ENCODE measurements around the gene BTF3.
"Not testable (repeated sequence)": the region's sequence is repeated elsewhere in the genome, so short reads cannot be mapped to it uniquely, and the experiment has no call there.

The BTF3 gene

DNA sequence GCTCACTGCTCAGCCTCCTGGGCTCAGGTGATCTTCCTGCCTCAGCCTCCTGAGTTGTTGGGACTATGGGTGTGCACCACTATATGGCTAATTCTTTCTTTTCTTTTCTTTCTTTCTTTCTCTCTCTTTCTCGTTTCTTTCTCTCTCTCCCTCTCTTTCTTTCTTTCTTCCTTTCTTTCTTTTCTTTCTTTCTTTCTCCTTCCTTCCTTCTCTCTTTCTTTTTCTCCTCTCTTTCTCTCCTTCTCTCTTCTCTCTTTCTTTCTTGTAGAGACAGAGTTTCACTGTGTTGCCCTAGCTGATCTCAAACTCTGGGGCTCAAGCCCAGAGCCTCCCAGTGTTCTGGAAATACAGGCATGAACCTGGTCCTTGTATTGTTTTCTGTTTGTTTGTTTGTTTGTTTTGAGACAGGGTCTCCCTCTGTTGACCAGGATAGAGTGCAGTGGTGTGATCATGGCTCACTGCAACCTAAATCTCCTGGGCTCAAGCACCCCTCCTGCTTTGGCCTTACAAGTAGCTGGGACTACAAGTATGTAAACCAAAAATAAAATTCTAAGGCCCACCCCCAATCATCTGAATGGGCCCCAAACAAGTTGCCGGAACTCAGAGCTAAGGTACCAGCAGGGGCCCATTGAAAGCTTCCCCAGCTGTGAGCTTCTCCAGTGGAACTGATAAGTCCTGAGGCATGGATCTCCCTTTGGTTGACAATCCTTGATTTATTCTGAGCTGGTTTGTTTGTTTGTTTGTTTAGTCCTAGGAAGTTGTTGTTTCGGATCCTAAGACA, 11.9 kb upstream of the BTF3 start:
- DNase-seq = no peak

DNA sequence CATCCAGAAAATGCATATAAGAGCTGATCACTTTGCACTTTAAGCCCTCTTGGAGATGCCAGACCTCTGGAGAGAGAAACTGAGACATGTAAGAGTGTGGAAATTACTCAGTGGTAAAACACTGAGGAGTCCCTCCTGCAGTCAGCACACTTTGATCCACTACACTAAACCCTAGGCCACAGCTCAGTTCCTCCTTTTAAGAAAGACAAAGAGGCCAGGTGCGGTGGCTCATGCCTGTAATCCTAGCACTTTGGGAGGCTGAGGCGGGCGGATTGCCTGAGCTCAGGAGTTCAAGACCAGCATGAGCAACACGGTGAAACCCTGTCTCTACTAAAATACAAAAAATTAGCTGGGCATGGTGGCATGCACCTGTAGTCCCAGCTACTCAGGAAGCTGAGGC, 11.0 kb upstream of the BTF3 start:
- DNase-seq = not testable (repeated sequence)

DNA sequence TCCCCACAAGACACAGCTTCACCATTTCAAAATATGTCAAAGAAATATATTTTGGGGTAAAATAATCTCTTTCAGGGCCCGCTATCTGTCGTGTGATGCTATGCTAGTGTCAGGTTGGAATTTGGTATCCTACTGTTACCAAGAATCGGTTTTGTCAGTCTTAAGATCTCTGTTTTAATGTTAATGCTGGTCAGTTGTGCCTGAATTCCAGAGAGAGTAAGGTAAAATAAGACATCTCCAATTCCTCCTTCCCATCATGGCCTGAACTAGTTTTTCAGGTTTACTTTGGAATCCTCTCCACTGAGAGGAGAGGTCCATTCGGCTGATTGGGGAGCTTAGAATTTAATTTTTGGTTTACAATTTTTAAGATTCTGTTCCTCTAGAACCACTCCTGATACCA, 10.4 kb upstream of the BTF3 start:
- no peak for DNase-seq

DNA sequence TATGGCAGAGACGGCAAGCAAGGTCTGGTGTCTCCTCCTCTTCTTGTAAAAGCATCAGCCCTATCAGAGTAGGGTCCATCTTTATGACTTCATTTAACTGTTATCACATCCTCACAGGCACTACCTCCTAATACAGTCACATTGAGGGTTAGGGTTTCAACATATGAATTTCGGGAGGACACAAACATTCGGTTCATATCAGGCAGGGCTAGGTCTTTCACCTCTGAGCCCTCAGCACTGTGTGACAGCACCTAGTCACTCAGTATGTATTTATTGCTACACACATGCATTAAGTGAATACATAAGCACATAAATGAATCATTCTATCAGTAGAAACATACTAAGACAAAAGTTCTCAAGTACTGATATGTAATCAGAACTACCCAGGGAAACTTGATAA, 9.4 kb upstream of the BTF3 start:
- DNase-seq = no peak

DNA sequence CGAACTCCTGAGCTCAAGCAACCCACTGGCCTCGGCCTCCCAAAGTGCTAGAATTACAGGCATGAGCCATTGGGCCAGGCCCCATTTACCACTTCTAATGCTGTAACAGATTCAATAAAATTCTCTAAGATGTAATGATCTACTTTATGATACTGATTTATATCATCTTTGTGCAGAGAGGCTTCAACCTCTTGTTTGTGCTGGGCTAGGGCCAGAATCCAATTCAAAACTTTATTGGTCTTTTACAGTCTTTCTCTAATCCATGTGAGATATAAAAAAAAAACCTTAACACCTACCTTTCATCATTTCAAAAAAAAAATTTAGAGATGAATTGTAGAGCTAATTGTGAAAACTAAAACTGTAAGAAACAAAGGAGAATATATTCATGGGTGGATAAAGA, 8.2 kb upstream of the BTF3 start:
- DNase-seq = no peak

DNA sequence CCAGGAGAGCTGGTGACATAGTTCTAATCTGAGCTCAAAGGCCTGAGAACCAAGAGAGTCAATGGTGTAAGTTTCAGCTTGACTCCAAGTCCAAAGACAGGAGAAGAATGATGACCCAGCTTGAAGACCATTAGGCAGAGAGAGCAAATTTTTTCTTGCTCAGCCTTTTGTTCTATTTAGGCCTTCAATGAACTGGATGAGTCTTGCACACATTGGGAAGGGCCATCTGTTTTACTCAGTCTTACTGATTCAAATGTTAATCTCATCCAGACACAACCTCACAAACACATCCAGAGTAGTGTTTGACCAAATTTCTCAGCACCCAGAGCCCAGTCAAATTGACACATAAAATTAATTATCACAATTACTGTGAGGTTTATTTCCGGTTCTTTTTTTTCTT, 7.1 kb upstream of the BTF3 start:
- DNase-seq = no peak

DNA sequence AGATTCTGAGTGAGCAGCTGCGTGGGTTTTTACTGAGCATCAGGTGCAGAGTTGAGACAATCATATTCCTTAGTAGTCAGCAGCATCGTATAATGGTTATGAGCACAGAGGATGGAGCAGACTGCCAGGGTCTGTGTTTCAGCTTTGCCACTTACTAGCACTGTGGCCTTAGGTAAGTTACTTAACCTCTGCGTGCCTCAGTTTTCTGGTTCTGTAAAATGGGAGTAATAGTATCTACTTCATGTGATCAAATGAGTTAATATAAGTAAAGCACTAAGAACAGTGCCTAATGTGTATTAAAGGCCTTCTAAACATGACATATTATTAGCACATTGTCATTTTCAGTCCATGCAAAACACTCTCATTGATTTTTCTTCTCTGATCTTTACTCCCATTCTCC, 4.8 kb upstream of the BTF3 start:
- no peak for DNase-seq

DNA sequence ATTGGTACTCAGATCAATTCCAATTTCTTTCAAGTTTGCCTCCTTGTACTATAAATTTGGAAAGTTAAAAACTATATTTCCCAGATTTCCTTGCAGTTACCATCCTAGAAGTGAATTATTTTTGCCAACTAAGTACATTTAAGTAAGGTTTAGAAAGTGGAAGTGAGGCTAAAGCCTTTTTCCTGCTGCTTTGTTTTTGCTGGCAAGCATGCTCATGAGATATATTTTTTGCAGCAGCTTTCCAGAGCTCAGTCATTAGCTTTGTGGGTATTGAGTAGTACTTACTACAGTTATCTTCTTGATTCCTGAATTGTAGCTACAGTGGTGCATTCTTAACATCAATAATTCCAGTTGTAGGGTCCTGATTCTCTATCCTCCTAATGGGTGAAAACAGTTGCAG, 3.5 kb upstream of the BTF3 start:
- DNase-seq = no peak

DNA sequence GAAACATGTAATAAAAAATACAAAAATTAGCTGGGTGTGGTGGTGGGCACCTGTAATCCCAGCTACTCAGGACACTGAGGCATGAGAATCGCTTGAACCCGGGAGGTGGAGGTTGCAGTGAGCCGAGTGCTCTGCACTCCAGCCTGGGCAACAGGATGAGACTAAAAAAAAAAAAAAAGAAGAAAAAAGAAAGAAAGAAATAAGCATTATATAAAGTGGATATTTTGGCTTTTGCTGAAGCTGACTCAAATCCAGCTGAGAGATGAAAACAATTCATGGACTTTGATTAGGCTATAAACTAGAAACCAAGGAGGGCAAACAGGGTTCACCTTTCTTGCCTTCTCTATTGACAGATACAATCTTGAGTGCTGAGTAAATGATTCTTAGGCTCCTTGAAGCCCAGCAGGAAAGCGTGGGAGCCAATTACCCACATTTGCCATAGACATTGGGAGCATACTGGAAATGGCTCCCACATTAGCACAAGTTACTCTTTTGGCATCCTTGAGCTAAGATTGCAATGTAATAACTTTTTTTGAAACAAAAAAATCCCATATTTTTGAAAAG, 2.4 kb upstream of the BTF3 start:
- DNase-seq = no peak

DNA sequence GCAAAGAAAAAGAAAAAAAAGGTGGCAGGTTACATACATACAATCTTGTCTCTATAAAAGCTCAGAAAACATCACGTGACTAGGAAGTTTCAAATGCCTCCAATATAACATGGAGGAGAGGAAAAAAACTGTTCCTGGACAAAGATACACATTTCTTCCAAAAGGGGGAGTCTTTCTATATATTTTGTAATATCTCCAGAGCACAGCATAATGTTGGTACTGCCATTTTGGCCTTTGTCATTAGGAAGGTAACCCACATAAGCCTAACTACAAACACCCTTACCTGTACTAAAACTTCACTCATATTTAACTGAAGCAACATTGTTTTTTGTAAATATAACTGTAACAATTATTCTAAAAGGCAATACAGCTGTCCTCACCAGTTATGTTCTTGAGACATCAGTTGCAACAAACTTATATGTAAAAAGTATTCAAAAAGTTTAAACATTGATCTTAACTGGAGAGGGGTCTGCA, 1.2 kb upstream of the BTF3 start:
- DNase-seq = peak; percentile 66

DNA sequence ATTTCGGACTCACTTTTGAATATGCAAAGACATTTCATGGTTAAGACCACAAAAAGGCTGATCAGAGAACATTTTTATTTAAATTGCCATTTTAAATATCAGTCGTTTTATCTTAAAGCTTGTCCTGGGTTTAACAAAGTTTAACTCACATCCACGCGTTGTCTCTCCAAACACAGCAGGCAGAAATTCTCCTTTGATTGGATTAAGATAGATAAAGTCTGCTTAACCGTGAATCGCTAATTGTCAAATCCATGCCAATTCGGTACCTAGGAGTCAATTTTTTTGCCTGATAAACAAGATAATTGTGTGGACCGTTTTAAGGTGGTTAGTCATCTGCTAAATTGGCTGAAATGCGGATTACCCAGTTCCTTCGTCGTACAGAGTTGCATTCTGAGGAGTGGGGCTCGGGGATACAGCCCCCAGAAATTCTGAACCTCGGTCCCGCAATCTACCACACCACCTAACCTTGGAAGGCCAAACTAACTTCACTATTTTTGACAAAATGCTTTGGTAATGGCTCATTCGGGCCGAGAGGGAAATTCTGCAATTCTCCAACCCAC, 665 bp upstream of the BTF3 start:
- no peak for DNase-seq

DNA sequence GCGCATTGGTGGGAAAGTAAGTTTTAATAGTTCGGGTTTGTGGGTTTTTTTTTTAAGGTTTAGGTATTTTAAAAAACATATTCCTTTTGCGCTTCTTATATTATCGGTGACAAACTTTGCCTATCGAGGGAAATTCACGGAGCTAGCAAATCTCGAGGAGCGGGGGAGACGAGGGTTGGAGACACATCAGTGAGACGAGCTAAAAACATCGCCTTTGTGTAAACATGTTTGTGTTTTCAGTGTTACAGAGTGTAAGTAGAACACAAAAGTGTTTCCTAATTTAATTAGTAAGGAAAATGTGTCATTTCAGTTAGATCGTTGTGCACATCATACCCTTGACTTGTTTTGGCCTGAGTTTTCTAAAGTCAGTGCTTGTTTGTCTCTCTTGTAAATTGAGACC, 945 bp downstream of the BTF3 start:
- DNase-seq = no peak

DNA sequence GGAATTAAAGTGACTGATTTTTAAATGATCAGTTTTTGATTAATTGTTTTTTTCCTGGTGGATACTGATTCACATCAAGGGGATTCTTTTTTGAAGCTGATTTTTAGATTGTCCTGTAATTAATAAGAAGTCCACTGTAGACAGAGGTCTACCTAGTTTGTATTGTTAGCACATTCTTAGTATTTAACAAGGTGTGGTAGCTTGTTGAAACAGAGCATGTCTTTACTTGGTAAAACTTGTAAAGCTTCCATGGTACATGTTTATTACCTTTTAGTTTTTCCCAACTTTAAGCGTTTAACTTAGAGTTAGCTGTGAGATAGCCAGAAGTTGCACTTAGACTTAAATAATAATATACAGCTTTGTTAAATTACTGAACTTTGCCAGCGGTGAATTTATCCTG, 1.5 kb downstream of the BTF3 start:
- DNase-seq = no peak

DNA sequence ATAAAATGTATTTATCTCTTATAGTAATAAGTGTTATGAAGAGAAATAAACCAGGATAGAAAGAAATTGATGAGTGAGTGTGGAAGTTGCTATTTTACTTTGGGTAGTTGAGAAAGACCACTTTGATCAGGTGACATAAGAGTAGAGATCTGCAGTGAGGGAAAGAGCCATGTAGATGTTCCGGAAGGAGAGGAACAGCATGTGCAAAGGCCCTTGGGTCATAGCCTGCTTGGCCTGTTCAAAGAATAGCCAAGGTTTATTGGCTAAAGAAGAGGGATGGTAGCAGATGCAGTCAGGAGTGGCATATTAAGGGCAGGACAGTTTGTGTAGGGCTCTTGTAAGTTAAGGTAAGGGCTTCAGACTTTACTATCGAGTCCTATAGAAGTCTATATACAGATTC, 3.2 kb downstream of the BTF3 start:
- DNase-seq = no peak

DNA sequence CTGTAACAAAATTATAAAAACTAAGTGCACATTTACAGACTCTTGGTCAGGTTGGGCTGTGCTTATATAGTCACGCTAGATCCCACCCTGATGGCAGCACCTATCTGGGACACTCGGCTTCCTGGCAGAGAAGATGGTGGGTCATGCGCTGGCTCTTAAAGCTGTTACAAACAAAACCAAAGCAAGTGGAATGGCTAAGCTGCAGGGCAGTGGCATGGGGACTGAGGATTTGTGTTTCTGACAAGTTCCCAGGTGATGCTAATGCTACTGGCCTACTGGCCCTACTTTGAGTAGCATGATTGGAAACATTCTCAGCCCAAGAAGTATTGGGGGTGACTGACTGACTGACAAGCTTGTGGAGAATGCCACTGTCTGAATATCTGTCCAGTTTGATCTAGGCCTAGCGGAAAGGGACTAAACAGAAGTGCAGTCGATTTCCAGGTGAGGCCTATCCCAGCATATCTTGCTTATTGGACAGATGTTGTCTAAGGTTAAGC, 8.3 kb downstream of the BTF3 start:
- DNase-seq = no peak

DNA sequence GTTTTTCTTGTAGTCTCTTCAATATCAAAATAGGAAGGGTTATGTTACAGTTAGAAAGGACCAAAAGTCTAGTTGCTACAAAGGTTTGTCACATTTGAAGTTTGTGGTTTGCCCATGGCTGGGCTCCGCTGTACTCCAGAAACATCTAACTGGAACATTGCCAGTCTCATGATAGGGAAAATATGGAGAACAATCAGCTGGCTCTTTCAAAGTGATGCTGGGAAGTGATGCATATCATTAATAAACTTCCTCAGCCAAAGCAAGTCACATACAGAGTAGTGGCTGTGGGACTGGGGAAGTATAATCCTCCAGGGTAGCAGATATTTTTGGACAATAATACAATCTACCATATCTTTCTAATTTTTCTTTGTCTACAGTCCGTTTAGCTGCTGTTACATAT, 8.8 kb downstream of the BTF3 start:
- DNase-seq = no peak

DNA sequence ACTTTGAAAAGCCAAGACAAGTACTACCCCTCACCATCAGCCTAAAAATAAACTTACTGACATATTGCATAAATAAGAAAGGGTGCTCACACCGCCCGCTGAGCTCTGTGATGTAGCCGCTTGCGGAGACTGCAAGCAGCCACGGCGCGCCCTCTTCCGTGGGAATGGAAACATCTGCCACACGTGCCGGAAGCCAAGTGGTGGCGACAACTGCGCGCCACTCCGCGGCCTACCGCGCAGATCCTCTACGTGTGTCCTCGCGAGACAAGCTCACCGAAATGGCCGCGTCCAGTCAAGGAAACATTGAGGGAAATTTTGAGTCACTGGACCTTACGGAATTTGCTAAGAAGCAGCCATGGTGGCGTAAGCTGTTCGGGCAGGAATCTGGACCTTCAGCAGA, 10.3 kb downstream of the BTF3 start:
- DNase-seq = not testable (repeated sequence)

DNA sequence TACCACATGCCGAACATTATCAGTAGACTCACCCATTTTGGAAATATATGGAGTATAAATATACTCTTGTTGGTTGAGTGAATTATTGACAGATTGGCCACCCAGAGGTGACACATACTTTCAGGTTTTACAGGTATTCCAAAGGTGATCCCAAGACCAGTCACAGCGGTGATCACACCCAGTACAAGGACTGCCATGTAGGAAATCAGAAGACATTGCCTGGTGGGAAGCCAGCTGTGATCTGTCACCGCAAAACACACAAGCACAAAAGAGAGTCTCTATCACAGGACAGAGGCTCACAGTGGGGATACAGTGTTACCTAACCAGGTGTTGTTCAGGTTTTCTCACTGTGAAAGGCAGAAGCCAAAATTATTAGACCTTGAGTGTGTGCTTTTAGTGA, 15.8 kb downstream of the BTF3 start:
- no peak for DNase-seq

DNA sequence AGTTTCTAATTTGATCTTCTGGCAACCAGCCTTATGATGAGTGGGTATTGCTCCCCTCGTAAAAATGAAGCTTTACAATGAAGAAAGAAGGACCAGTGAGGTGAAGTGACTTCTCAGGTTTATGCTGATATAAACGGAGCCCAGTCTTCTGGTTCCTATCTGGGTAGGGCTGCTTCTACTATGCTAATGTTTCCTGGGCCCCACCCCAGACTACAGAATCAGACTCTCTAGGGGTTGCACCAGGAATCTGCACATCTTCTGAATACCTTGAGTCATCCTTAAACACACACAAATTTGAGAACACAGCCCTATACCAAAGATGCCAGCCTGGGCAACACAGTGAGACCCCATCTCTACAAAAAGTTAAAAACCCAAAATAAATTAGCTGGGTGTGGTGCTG, 16.2 kb downstream of the BTF3 start:
- DNase-seq = no peak

DNA sequence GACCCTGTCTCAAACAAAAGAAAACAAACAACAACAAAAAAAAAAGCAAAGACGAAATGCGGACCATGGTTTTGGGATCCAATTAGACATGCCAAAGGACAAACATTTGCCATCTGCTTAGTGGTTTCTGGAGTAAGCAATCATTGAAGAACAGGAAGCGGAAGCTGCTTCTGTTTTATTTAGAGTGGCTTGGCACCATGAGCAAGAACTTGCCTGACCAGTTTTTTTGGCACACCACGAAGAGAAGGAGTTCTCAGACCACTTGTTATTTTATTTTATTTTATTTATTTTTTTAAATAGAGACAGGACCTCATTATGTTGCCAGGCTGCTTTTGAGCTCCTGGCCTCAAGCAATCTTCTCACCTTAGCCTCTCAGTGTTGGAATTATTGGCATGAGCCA, 17.0 kb downstream of the BTF3 start:
- no peak for DNase-seq

DNA sequence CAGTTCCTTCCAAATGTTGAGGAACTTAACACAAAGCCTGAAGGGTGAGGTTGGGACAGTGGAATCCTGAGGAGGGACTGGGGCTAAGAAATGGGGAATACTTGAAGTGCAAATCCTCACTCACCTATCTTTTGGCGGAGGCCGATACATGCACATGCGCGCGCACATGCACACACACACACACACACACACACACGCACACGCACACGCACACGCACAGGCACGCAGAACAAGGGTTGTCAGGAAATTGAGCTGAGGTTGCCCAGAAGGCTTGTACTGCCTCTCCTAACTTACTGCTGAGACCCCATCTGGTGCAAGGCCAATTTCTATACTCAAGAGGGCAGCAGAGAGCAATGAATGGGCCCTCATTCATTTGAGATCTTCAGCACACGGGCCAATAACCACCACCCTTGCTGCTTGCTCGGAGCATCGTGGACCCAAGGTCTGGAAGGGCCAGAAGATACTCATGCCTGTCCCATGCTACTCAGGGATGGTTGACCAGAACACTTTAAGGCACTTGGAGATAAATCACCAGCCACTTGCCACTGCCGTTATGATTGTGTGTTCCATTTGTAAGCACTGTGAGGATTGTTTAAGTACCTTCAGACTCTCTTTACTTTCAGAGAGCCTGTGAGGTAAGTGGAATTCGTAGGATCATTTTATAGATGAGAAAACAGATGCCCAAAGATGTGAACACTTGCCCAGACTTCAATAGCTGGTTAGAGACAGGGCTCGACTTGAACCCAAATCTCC, 21.5 kb downstream of the BTF3 start:
- DNase-seq = peak; percentile 74

DNA sequence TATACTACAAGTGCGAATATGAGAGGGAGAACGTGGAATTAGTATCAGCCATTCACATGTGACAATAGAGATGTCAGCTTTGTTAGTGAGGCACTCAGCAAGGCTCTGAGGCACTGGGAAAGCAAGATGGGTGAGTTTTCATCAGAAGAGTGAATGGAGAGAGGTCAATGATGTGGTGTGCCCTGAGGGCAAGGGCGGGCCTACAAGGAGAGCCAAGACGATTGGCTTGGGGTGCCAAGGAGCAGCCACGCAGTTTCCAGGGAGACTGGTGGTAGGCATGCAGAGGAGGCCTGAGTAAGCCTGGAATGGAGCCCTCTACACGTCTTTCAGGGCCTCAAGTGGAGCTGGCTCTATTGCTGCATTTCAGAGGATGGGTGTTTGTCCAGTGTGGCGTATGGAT, 24.7 kb downstream of the BTF3 start:
- DNase-seq = no peak

DNA sequence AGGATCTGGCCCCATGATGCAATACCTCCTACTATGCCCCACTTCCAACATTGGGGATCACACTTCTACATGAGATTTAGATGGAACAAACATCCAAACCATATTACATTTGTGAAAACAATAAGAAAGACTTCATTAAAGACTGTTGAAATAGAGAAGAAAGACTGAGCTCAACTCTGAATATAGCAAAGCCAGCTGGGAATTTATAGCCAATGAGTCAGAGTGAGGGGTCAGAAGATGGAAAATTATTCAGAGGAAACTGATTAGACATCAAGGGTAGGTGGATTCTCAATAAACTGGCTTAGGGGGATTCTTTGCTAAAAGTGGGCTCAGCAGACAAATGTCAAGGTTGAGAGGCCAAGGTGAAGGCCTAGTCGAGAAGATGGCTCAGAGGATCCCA, 25.6 kb downstream of the BTF3 start:
- DNase-seq = no peak
